Measurements from ENCODE around the gene SLC6A9. TPM values are rescaled to one million over a fixed set of nuclear protein-coding genes. Genes with fewer than 3 reads are reported as not detected.
A peak's percentile ranks its signal among the peaks of the same experiment; 100 is the strongest.

Gene SLC6A9
- total RNA-seq, 1 experiment from 2014 or later, result 30.1 TPM

GRCh38 chr1:43992232-43992995 is 38.8 kb downstream of the SLC6A9 start:
- WGBS (ENCODE audit: extremely low coverage, insufficient read length, low lambda C conversion rate), result no CpG with 5 or more reads among the region's 11 CpGs
- no peaks in the 10 kb centered on the region for H3K4me1 ChIP-seq (ENCODE audit: insufficient read depth, low read length)
- no peak overlapping the region for H4K91ac ChIP-seq (ENCODE audit: insufficient read length, low read depth, low read length)
- no peak overlapping the region for H2BK20ac ChIP-seq (ENCODE audit: low read depth, low read length, poor library complexity, severe bottlenecking)
- H3K27me3 ChIP-seq (ENCODE audit: insufficient read depth, low read length), result no peaks in the 10 kb centered on the region
- no peaks in the 10 kb centered on the region for H3K79me2 ChIP-seq (ENCODE audit: insufficient read depth, low read length)
- H2BK120ac ChIP-seq (ENCODE audit: low read depth, low read length, poor library complexity, severe bottlenecking), result no peak overlapping the region
- H3K79me1 ChIP-seq (ENCODE audit: insufficient read depth, low read depth, low read length, poor library complexity, severe bottlenecking), result no peaks in the 10 kb centered on the region
- no peak for DNase-seq
- no peak overlapping the region for H2AFZ ChIP-seq (ENCODE audit: low read length)
- no peak overlapping the region for H3K9ac ChIP-seq (ENCODE audit: extremely low read depth, insufficient read length, low read length)
- H3K27me3 Mint-ChIP-seq (ENCODE audit: low read depth), result peaks cover 6% of the 10 kb centered on the region
- H3K4ac ChIP-seq (ENCODE audit: low read depth, low read length), result no peak overlapping the region
- H3K9me3 ChIP-seq (ENCODE audit: control insufficient read depth, low read depth, low read length), result no peaks in the 10 kb centered on the region
- H2BK12ac ChIP-seq (ENCODE audit: insufficient read length, low read depth, low read length), result no peak overlapping the region
- TF ChIP-seq, protein P1, sequence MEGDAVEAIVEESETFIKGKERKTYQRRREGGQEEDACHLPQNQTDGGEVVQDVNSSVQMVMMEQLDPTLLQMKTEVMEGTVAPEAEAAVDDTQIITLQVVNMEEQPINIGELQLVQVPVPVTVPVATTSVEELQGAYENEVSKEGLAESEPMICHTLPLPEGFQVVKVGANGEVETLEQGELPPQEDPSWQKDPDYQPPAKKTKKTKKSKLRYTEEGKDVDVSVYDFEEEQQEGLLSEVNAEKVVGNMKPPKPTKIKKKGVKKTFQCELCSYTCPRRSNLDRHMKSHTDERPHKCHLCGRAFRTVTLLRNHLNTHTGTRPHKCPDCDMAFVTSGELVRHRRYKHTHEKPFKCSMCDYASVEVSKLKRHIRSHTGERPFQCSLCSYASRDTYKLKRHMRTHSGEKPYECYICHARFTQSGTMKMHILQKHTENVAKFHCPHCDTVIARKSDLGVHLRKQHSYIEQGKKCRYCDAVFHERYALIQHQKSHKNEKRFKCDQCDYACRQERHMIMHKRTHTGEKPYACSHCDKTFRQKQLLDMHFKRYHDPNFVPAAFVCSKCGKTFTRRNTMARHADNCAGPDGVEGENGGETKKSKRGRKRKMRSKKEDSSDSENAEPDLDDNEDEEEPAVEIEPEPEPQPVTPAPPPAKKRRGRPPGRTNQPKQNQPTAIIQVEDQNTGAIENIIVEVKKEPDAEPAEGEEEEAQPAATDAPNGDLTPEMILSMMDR (conservative IDR thresholded peaks at IDR 0.05), result no peak
- no peak overlapping the region for H2AK5ac ChIP-seq (ENCODE audit: insufficient read length, low read length)
- peaks cover 16 to 23% of the 10 kb centered on the region in 2 experiments for H3K4me1 Mint-ChIP-seq
- no peak overlapping the region for H3T11ph ChIP-seq (ENCODE audit: low read length)
- no peak overlapping the region for H3K18ac ChIP-seq (ENCODE audit: insufficient read length, low read depth, low read length)
- no peak overlapping the region for H2BK5ac ChIP-seq (ENCODE audit: insufficient read length, low read length)
- peak overlapping the region; percentile 80 for H3K4me2 ChIP-seq (ENCODE audit: insufficient read depth, insufficient read length, low read length)
- H3K56ac ChIP-seq (ENCODE audit: insufficient read length, low read depth, low read length), result no peak overlapping the region
- H3K4me3 Mint-ChIP-seq, result peak overlapping the region; percentile 81 to 93
- H3K27ac Mint-ChIP-seq, result peak overlapping the region in 2 of 3 experiments; percentile 52 to 93; a peak in 3 of 7 replicates
- no peak overlapping the region for H2BK15ac ChIP-seq (ENCODE audit: low read depth, low read length)
- no peaks in the 10 kb centered on the region for H3K9me3 Mint-ChIP-seq
- no peaks in the 10 kb centered on the region for H4K20me1 ChIP-seq (ENCODE audit: control insufficient read depth, insufficient read depth, insufficient read length)
- H3K23ac ChIP-seq (ENCODE audit: insufficient read length, low read depth, low read length), result no peak overlapping the region
- no peak overlapping the region for H4K8ac ChIP-seq (replicated peaks; ENCODE audit: insufficient read length, low read depth, low read length)
- no peak overlapping the region for H3K14ac ChIP-seq (ENCODE audit: insufficient read depth, low read length)
- H3K36me3 Mint-ChIP-seq (ENCODE audit: insufficient read depth in 1 of 3, low read depth in 3 of 3), result peaks cover 5 to 6% (median 6%) of the 10 kb centered on the region in 3 experiments; a peak in 5 of 7 replicates
- no peak overlapping the region for H4K5ac ChIP-seq (ENCODE audit: insufficient read length, low read depth, low read length)
- no peak overlapping the region for H3K27ac ChIP-seq (ENCODE audit: insufficient read length, low read depth, low read length)
- H3K23me2 ChIP-seq (ENCODE audit: insufficient read length, low read depth, low read length, poor library complexity, severe bottlenecking), result peaks cover 10% of the 10 kb centered on the region

All from H9 (cell line).